Activated T-helper 1 cell treated with anti-CD3 and anti-CD28 coated beads, Interleukin-12 subunit alpha, Interleukin-12 subunit beta, Interleukin-2, Interleukin-4 antibody, amounts not matched to agents 30 ng/mL and 10 ng/mL and 1 ng/mL, durations not matched to agents 14 hours and 24 hours and 36 hours (primary cell): Measurements from ENCODE around the gene ZNF25. TPM values are rescaled to one million over a fixed set of nuclear protein-coding genes. Genes with fewer than 3 reads are reported as not detected.

Source experiments
- DNase-seq: peaks from one replicate; pipeline ENCODE4 v3.0.0; 2021; ENCODE audit warnings: low spot score
- H3K27ac Mint-ChIP-seq: one replicate; pipeline ENCODE4 v1.8.0; 2021; ENCODE audit warnings: mild to moderate bottlenecking, mixed read lengths
- H3K27me3 Mint-ChIP-seq: one replicate; pipeline ENCODE4 v1.8.0; 2022; ENCODE audit warnings: mild to moderate bottlenecking, moderate library complexity, mixed read lengths; ENCODE audit not compliant: insufficient read depth
- H3K36me3 Mint-ChIP-seq: one replicate; pipeline ENCODE4 v1.8.0; 2021; ENCODE audit warnings: low read depth, mixed read lengths
- H3K4me1 Mint-ChIP-seq: one replicate; pipeline ENCODE4 v1.8.0; 2021; ENCODE audit warnings: low read depth, mixed read lengths
- H3K4me3 Mint-ChIP-seq: one replicate; pipeline ENCODE4 v1.8.0; 2021; ENCODE audit warnings: mild to moderate bottlenecking, moderate library complexity, mixed read lengths
- H3K9me3 Mint-ChIP-seq: one replicate; pipeline ENCODE4 v1.8.0; 2021; ENCODE audit warnings: mixed read lengths
- intact Hi-C: fragments of 100-400 bp; cut with micrococcal nuclease; formaldehyde crosslinking; loops from one replicate; pipeline ENCODE4 v1.15.1; 2024
- total RNA-seq: library from RNA; stranded (reverse); gene quantifications from 2 replicates; pipeline ENCODE4 v1.2.3, GENCODE V29; 2022

Gene ZNF25
- total RNA-seq, 1 donor from 2014 or later: 6.4 TPM

DNA sequence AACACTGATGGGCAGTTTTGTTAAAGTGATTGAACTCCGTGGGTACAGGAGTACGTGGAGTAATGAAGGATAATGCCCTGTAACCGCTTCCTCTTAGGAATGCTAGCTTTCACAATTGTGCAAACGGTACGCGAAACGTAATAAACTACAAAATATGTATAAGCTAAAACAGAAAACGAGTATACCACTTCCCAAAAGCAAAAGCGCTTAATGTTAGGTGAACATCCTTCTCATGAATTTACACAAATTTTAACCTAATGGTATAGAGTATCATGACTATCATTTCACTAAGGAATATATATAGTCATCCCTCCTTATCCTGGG, 395 bp upstream of the ZNF25 start:
- Mint-ChIP-seq H3K4me3 (peak overlapping the region; percentile 91), H3K9me3 (no peaks in the 10 kb centered on the region), H3K27ac (peak overlapping the region; percentile 95), H3K4me1 (peaks cover 31% of the 10 kb centered on the region), H3K36me3 (peaks cover 6% of the 10 kb centered on the region), H3K27me3 (no peaks in the 10 kb centered on the region)
- intact Hi-C loops: loop anchor here (1.0 to 5.0 kb wide), 6 partner anchors 33 to 425 kb away; partner anchors contain the start of genes ZNF248, ZNF33A and ZNF37A
- no peak for DNase-seq

DNA sequence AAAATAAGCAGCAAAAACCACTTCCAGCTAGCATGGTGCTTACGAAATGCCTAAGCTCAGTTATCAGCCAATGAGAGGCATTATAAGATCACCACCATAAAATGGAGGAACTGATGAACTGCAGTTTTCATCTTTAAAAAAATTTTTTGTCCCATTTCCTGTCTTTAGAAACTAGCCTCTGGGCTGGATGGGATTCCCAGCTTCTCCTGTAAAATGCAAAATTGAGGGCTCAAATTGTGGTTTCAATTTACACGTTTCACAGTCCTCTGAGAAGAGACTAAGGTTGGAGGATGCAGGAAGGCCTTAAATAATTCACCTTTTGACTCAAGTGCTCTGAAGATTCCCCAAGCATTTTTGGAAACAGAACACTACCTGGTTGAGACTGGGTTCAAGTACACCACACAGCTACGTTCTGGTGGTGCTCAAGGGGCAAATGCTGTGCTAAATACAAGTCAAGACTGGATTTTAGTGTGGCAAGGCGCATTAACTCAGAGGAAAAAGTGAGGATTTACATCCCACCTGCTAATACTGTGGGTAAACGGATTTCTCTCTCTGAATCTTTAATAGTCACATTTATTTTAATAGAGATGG, 951 bp downstream of the ZNF25 start:
- Mint-ChIP-seq H3K4me1 (peaks cover 31% of the 10 kb centered on the region), H3K9me3 (peaks cover 3% of the 10 kb centered on the region), H3K36me3 (peaks cover 9% of the 10 kb centered on the region), H3K27ac (peak overlapping the region; percentile 95), H3K27me3 (no peaks in the 10 kb centered on the region), H3K4me3 (peak overlapping the region; percentile 91)
- intact Hi-C loops: loop anchor here (5.0 kb wide), 1 partner anchor 382 kb away; no protein-coding TSS in a partner anchor
- DNase-seq: no peak

DNA sequence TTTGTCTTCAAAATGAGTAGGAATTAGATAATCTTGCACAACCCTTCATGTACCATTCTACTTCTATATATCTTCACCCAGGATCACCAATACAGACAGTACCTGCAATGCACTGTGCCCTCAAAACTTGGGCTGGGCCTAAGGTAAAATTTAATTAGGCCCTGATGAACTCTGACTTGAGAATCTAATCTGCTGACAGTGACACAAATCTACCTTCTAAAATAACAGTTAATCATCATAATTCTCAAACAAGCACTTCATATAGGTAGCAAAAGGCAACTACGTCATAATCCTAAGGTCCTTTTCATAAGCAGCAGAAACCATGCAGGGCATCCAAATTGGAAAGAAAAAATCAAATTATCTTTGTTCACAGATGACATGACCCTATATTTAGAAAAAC, 4.1 kb downstream of the ZNF25 start:
- Mint-ChIP-seq H3K27ac (no peak overlapping the region), H3K4me3 (no peak overlapping the region), H3K36me3 (peaks cover 32% of the 10 kb centered on the region), H3K9me3 (peaks cover 18% of the 10 kb centered on the region), H3K27me3 (no peaks in the 10 kb centered on the region), H3K4me1 (peaks cover 31% of the 10 kb centered on the region)
- intact Hi-C loops: no loop called here
- no peak for DNase-seq

DNA sequence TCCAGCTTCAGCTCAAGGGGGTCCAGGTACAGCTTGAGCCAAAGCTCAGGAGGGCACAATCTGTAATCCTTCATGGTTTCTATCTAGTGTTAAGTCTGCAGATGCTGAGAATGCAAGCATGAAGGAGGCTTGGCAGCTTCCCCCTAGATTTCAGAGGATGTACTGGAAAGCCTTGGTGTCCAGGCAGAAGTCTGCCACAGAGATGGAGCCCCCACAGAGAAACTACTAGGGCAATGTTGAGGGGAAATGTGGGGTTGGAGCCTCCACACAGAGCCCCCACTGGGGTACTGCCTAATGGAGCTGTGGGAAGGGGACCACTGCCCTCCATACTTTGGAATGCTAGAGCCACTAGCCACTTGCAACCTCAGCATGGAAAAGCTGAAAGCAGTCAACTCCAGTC, 11.4 kb downstream of the ZNF25 start:
- Mint-ChIP-seq H3K27ac (no peak overlapping the region), H3K4me1 (no peaks in the 10 kb centered on the region), H3K9me3 (peaks cover 53% of the 10 kb centered on the region), H3K4me3 (no peak overlapping the region), H3K36me3 (peaks cover 34% of the 10 kb centered on the region), H3K27me3 (no peaks in the 10 kb centered on the region)
- intact Hi-C loops: no loop called here
- DNase-seq: no peak

DNA sequence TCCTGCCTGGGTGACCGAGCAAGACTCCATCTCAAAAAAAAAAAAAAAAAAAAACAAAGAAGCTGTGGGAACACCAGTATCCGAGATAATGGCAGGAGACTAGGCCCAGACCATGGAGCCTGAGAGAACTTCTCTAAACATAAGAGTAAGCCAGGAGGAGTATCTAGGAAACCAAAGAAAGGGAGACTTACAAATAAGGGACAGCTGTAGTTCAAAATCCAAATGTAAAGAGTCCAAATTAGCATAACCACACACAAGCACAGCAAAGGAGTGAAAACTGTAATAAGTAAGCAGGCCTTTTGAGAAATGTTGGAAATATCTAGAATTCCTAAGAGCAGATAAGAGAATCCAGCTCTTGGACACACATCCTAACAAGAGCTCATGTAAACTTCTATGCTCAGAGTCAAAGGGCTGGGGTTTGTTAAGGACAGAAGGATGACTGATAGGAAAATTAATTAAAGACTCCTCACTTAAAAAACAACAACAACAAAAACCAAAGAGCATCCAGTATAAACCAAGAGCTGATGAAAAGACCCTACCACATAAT, 15.8 kb downstream of the ZNF25 start:
- Mint-ChIP-seq H3K4me3 (no peak overlapping the region), H3K9me3 (peaks cover 38% of the 10 kb centered on the region), H3K36me3 (peaks cover 31% of the 10 kb centered on the region), H3K27ac (no peak overlapping the region), H3K4me1 (no peaks in the 10 kb centered on the region), H3K27me3 (no peaks in the 10 kb centered on the region)
- DNase-seq: no peak
- intact Hi-C loops: no loop called here

DNA sequence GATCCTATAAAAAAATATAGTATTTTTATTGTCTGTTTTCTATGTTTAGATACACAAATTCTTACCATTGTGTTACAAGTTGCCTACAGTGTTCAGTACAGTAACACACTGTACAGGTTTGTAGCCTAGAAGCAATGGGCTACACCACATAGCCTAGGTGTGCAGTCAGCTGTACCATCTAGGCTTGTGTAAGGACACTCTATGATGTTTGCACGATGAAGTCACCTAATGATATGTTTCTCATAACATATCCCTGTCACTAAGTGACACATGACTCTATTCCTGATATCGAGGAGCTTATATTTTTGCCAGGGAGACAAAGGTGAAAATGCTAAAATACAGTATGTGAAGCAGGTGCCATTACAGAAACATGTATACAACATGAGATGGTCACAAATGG, 18.6 kb downstream of the ZNF25 start:
- Mint-ChIP-seq H3K36me3 (peaks cover 50% of the 10 kb centered on the region), H3K4me1 (no peaks in the 10 kb centered on the region), H3K27ac (no peak overlapping the region), H3K4me3 (no peak overlapping the region), H3K27me3 (no peaks in the 10 kb centered on the region), H3K9me3 (peaks cover 42% of the 10 kb centered on the region)
- intact Hi-C loops: no loop called here
- no peak for DNase-seq

DNA sequence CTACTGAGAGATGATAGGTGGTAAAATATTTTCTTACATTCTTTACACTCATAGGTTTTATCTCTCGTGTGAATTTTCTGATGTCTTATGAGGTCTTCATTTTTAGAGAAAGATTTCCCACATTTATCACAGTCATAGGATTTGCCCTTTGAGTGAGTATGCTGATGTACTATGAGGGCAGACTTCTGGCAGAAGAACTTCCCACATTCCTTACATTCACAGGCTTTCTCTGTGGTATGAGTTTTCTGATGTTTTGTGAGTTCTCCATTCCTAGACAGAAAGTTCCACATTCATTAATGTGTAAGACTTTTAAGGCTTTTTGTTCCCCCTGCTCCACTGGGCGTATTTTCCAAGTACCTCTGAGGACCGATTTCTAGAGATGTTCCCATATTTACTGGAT, 23.5 kb downstream of the ZNF25 start:
- DNase-seq: no peak
- intact Hi-C loops: no loop called here
- H3K27me3 Mint-ChIP-seq: no peaks in the 10 kb centered on the region
- no peak overlapping the region for H3K27ac Mint-ChIP-seq
- H3K4me1 Mint-ChIP-seq: no peaks in the 10 kb centered on the region
- peaks cover 65% of the 10 kb centered on the region for H3K36me3 Mint-ChIP-seq
- no peak overlapping the region for H3K4me3 Mint-ChIP-seq
- H3K9me3 Mint-ChIP-seq: peaks cover 65% of the 10 kb centered on the region

DNA sequence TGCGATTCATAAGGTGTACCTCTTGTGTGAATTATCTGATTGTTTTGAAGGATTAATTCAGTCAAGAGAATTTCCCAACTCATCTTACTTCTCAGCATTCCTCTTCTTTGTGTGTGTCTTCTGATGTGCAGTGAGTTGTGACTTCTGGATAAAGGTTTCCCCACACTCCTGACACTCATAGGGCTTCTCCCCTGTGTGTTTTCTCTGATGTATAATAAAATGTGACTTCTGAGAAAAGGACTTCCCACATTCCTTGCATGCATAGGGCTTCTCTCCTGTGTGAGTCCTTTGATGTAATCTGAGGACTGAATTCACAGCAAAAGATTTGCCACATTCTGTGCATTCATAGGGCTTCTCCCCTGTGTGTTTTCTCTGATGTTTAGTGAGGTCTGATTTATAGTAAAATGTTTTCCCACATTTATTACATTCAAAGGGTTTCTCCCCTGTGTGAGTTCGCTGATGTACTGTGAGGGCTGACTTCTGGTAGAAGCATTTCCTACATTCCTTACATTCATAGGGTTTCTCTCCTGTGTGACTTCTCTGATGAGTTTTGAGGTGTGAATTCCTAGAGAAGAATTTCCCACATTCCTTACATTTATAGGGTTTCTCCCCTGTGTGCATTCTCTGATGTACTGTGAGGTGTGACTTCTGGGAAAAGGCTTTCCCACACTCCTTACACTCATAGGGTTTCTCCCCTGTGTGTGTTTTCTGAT, 24.2 kb downstream of the ZNF25 start:
- peaks cover 60% of the 10 kb centered on the region for H3K36me3 Mint-ChIP-seq
- H3K4me1 Mint-ChIP-seq: no peaks in the 10 kb centered on the region
- no peak overlapping the region for H3K4me3 Mint-ChIP-seq
- DNase-seq: no peak
- H3K27ac Mint-ChIP-seq: no peak overlapping the region
- peaks cover 64% of the 10 kb centered on the region for H3K9me3 Mint-ChIP-seq
- H3K27me3 Mint-ChIP-seq: no peaks in the 10 kb centered on the region
- intact Hi-C loops: no loop called here

DNA sequence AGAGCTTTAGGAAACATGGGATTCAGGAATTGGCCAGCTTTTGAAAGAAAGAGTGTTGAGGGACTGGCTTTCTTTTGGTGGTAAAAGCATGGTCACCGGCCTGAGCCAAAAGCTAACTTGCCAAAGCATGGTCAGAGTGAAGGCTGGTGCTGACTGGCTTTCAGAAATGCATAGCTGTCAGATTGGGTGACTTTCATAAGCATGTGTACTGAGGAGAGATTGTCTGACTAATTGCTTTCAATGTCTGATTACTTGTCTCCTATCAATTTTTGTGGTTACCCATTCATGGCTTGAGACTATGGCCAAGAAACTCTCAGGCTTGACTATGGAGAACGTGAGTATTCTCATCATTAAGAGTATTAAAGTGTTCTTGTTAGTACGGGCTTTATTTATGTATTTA, 28.2 kb downstream of the ZNF25 start:
- Mint-ChIP-seq H3K27me3 (no peaks in the 10 kb centered on the region), H3K4me3 (no peak overlapping the region), H3K36me3 (peaks cover 23% of the 10 kb centered on the region), H3K4me1 (no peaks in the 10 kb centered on the region), H3K27ac (no peak overlapping the region), H3K9me3 (peaks cover 37% of the 10 kb centered on the region)
- no peak for DNase-seq
- intact Hi-C loops: no loop called here

DNA sequence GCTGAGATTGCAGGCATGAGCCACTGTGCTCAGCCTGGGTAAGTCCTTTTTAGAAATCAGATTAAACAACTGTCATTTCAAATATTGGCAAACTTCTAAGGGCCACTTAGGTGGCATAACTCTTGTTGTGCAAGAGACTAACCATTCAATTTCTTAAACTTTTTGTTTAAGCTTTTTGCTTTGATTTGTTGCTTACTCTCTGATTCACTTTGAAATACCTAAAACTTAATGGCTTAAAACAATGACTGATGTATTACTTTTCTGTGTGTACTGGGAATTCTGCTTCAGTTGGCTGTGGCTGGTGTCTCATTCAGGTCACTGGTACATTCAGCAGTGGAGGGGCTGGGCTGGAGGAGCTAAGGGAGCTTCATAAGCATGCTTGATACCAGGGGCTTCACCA, 28.9 kb downstream of the ZNF25 start:
- DNase-seq: no peak
- peaks cover 16% of the 10 kb centered on the region for H3K36me3 Mint-ChIP-seq
- no peaks in the 10 kb centered on the region for H3K27me3 Mint-ChIP-seq
- intact Hi-C loops: no loop called here
- no peak overlapping the region for H3K4me3 Mint-ChIP-seq
- H3K27ac Mint-ChIP-seq: no peak overlapping the region
- peaks cover 30% of the 10 kb centered on the region for H3K9me3 Mint-ChIP-seq
- H3K4me1 Mint-ChIP-seq: no peaks in the 10 kb centered on the region

DNA sequence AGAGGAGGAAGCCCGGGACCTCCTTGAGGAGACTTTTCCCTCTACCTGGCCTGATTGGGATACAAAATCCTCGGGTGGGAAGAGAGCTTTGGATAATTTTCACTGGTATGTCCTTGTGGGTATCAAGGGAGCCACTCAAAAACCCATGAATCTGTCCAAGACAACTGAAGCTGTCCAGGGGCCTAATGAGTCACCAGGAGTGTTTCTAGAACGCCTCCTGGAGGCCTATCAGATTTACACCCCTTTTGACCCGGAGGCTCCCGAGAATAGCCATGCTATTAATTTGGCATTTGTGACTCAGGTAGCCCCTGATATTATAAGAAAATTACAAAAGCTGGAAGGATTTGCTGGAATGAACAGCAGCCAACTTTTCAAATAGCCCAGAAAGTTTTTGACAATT, 38.6 kb downstream of the ZNF25 start:
- no peaks in the 10 kb centered on the region for H3K36me3 Mint-ChIP-seq
- H3K4me1 Mint-ChIP-seq: no peaks in the 10 kb centered on the region
- H3K27me3 Mint-ChIP-seq: no peaks in the 10 kb centered on the region
- H3K9me3 Mint-ChIP-seq: peaks cover 4% of the 10 kb centered on the region
- no peak overlapping the region for H3K4me3 Mint-ChIP-seq
- intact Hi-C loops: no loop called here
- no peak overlapping the region for H3K27ac Mint-ChIP-seq
- no peak for DNase-seq

DNA sequence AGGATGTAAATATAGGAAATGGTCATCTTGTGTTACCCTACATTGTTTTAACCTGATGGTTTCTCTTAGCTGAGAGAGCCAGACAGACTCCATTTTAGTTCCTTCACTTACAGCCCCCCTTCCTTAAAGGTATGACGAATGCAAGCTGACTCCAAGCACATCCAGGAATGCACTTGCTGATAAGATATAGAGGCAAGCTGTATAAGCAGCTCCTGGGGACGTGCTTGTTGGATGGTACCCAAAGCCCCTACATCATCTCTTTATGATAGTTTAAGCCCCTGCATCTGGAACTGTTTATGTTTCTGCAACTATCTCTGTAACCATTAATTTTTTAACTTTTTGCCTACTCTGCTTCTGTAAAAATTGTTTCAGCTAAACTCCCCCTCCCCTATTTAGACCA, 41.7 kb downstream of the ZNF25 start:
- no peak for DNase-seq
- H3K27me3 Mint-ChIP-seq: peaks cover 2% of the 10 kb centered on the region
- no peak overlapping the region for H3K27ac Mint-ChIP-seq
- no peak overlapping the region for H3K4me3 Mint-ChIP-seq
- intact Hi-C loops: no loop called here
- H3K9me3 Mint-ChIP-seq: peaks cover 12% of the 10 kb centered on the region
- H3K4me1 Mint-ChIP-seq: no peaks in the 10 kb centered on the region
- no peaks in the 10 kb centered on the region for H3K36me3 Mint-ChIP-seq

DNA sequence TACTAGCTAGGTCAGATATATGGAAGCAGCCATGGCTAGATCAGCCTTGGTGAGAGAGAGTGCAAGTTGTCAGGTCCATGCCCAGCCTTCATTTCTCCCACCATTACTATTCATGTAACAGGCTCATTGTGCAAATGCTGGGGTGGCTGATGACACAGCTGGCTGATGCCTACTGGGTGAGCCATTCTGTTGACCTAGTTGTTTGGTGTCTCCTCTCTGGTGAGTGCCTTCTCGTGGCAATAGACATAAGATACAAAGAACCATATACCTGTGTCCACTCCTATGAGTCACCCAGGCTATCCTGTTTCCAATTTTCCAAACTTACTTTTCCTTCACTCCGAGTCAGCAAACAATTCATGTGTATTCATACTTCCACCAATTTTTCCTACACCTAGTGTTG, 46.0 kb downstream of the ZNF25 start:
- no peak overlapping the region for H3K4me3 Mint-ChIP-seq
- intact Hi-C loops: no loop called here
- no peak overlapping the region for H3K27ac Mint-ChIP-seq
- no peaks in the 10 kb centered on the region for H3K36me3 Mint-ChIP-seq
- no peak for DNase-seq
- H3K4me1 Mint-ChIP-seq: no peaks in the 10 kb centered on the region
- peaks cover 2% of the 10 kb centered on the region for H3K27me3 Mint-ChIP-seq
- peaks cover 12% of the 10 kb centered on the region for H3K9me3 Mint-ChIP-seq
